ENCODE results near the gene NFIA.
A peak's percentile ranks its signal among the peaks of the same experiment; 100 is the strongest.

NFIA gene

GRCh38 chr1:61330571-61330970 is 248.2 kb downstream of the NFIA start:
- DNase-seq (ENCODE audit: low read depth, low spot score), result no peak

- no peak for DNase-seq (ENCODE audit: low read depth, low spot score)
Measured at GRCh38 chr1:61332196-61332753, 249.9 kb downstream of the NFIA start.

- no peak for DNase-seq (ENCODE audit: low read depth, low spot score)
Measured at GRCh38 chr1:61332796-61333195, 250.4 kb downstream of the NFIA start.

- no peak for DNase-seq (ENCODE audit: low read depth, low spot score)
Measured at GRCh38 chr1:61334718-61335589, 252.6 kb downstream of the NFIA start.

- no peak for DNase-seq (ENCODE audit: low read depth, low spot score)
Measured at GRCh38 chr1:61337037-61337436, 254.7 kb downstream of the NFIA start.

- DNase-seq (ENCODE audit: low read depth, low spot score), result peak; percentile 2
Measured at GRCh38 chr1:61337441-61337951, 255.1 kb downstream of the NFIA start.

GRCh38 chr1:61337981-61338848 is 255.9 kb downstream of the NFIA start:
- peak; percentile 54 for DNase-seq (ENCODE audit: low read depth, low spot score)

- DNase-seq (ENCODE audit: low read depth, low spot score), result no peak
Measured at GRCh38 chr1:61338899-61339298, 256.5 kb downstream of the NFIA start.

GRCh38 chr1:61341426-61341825 is 259.1 kb downstream of the NFIA start:
- no peak for DNase-seq (ENCODE audit: low read depth, low spot score)

- no peak for DNase-seq (ENCODE audit: low read depth, low spot score)
Measured at GRCh38 chr1:61343734-61344420, 261.5 kb downstream of the NFIA start.

- no peak for DNase-seq (ENCODE audit: low read depth, low spot score)
Measured at GRCh38 chr1:61344696-61345095, 262.3 kb downstream of the NFIA start.

- no peak for DNase-seq (ENCODE audit: low read depth, low spot score)
Measured at GRCh38 chr1:61348025-61348665, 265.8 kb downstream of the NFIA start.

- DNase-seq (ENCODE audit: low read depth, low spot score), result no peak
Measured at GRCh38 chr1:61352845-61353435, 270.6 kb downstream of the NFIA start.

GRCh38 chr1:61353797-61354406 is 271.5 kb downstream of the NFIA start:
- no peak for DNase-seq (ENCODE audit: low read depth, low spot score)

GRCh38 chr1:61356016-61356415 is 273.7 kb downstream of the NFIA start:
- DNase-seq (ENCODE audit: low read depth, low spot score), result no peak

- DNase-seq (ENCODE audit: low read depth, low spot score), result no peak
Measured at GRCh38 chr1:61356995-61357394, 274.6 kb downstream of the NFIA start.

GRCh38 chr1:61357539-61357938 is 275.2 kb downstream of the NFIA start:
- no peak for DNase-seq (ENCODE audit: low read depth, low spot score)

GRCh38 chr1:61358770-61359455 is 276.6 kb downstream of the NFIA start:
- no peak for DNase-seq (ENCODE audit: low read depth, low spot score)

GRCh38 chr1:61361931-61362330 is 279.6 kb downstream of the NFIA start:
- no peak for DNase-seq (ENCODE audit: low read depth, low spot score)

GRCh38 chr1:61362351-61362750 is 280.0 kb downstream of the NFIA start:
- no peak for DNase-seq (ENCODE audit: low read depth, low spot score)

Data from brain pericyte (primary cell).